Tibial nerve (tissue), 4 donors: ENCODE measurements around the gene NAE1. TPM values are rescaled to one million over a fixed set of nuclear protein-coding genes. Genes with fewer than 3 reads are reported as not detected.

ENCODE experiments used
- DNase-seq, 2 donors: peaks; one replicate each; pipeline ENCODE4 v3.0.0-alpha.2; 2019; ENCODE audit warnings: low spot score in 2 of 2
- H3K27ac ChIP-seq, 4 donors: fragments of 200-600 bp; sonication (generic) in 3 of 4; one replicate each; pipeline ENCODE4 v1.5.1; 2017 to 2019; ENCODE audit warnings: mild to moderate bottlenecking in 1 of 4
- H3K27me3 ChIP-seq, 2 donors: fragments of 200-600 bp; sonication (generic) in 1 of 2; one replicate each; pipeline versions ENCODE4 v1.5.1 to v1.6.0; 2017 to 2019
- H3K36me3 ChIP-seq, 3 donors: fragments of 200-600 bp; sonication (generic); one replicate each; pipeline ENCODE4 v1.5.1; 2018 to 2019
- H3K4me1 ChIP-seq, 4 donors: fragments of 200-600 bp; sonication (generic) in 3 of 4; one replicate each; pipeline ENCODE4 v1.5.1; 2017 to 2019
- H3K4me3 ChIP-seq, 4 donors: fragments of 200-600 bp; sonication (generic) in 3 of 4; one replicate each; pipeline ENCODE4 v1.5.1; 2017 to 2019; ENCODE audit warnings: mild to moderate bottlenecking in 1 of 4, moderate library complexity in 1 of 4
- H3K9me3 ChIP-seq, 4 donors: fragments of 200-600 bp; sonication (generic) in 3 of 4; one replicate each; pipeline ENCODE4 v1.5.1; 2017 to 2019
- CTCF ChIP-seq, 5 experiments: fragments of 200-600 bp in 3 of 5; fragments of 450-650 bp in 2 of 5; sonication (generic) in 3 of 5; IDR thresholded peaks; one replicate each; pipeline ENCODE4 v1.5.1; 2016 to 2019; ENCODE audit warnings: antibody characterized with exemption in 5 of 5, mild to moderate bottlenecking in 3 of 5, moderate library complexity in 2 of 5
- EP300 ChIP-seq, 2 donors: sonication (generic); formaldehyde crosslinking; IDR thresholded peaks; one replicate each; pipeline ENCODE4 v1.6.1; 2017; ENCODE audit warnings: antibody characterized with exemption in 2 of 2, mild to moderate bottlenecking in 1 of 2
- POLR2A ChIP-seq, 2 donors: fragments of 450-650 bp; IDR thresholded peaks; one replicate each; pipeline ENCODE4 v1.6.1; 2017; ENCODE audit warnings: antibody characterized with exemption in 2 of 2, mild to moderate bottlenecking in 2 of 2, moderate library complexity in 2 of 2
- WGBS, 2 donors: methylation state at CpG; one replicate each; pipeline ENCODE4 v1.1.5; 2018; 5-methylcytosine and 5-hydroxymethylcytosine counted together
- total RNA-seq, 4 donors: library from RNA; depleted of rRNA; stranded (reverse); fragments of >200 nt; gene quantifications; one replicate each; pipeline ENCODE4 v1.1.0, GENCODE V29; 2016

The NAE1 gene
- total RNA-seq, 4 donors from 2014 or later = 29.4 to 45.7 (median 34.6) TPM

DNA sequence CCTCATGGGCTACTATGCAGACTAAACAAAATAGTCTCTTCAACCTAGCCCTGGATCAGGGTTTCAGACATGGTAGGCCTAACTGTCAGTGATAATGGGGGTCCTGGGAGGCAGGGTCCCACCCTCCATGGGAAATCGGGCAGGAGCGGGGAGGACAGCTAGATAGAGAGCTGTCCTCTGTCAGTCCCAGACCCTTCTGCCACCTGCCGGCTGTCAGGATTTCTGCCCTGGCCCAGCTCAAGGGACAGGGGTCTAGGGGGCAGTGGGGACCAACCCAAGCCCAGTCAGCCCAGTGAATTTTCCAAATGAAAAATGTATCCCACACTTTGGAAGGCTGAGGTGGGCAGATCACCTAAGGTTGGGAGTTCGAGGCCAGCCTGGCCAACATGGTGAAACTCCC lies 18.8 kb upstream of the NAE1 start:
- TF ChIP-seq POLR2A (IDR thresholded peaks at IDR 0.05) = no peak
- no peak for TF ChIP-seq EP300 (IDR thresholded peaks at IDR 0.05)
- no peak for TF ChIP-seq CTCF (IDR thresholded peaks at IDR 0.05)
- peaks cover 0 to 9% (median 6%) of the 10 kb centered on the region in 4 donors for H3K4me1 ChIP-seq
- peaks cover 0 to 27% of the 10 kb centered on the region in 2 donors for H3K27me3 ChIP-seq
- H3K9me3 ChIP-seq = no peaks in the 10 kb centered on the region
- H3K36me3 ChIP-seq = no peaks in the 10 kb centered on the region
- no peak overlapping the region for H3K4me3 ChIP-seq
- no peak for DNase-seq
- WGBS, 2 donors = 76 to 89% methylated on average over 4 of the region's 4 CpGs
- H3K27ac ChIP-seq = no peak overlapping the region

DNA sequence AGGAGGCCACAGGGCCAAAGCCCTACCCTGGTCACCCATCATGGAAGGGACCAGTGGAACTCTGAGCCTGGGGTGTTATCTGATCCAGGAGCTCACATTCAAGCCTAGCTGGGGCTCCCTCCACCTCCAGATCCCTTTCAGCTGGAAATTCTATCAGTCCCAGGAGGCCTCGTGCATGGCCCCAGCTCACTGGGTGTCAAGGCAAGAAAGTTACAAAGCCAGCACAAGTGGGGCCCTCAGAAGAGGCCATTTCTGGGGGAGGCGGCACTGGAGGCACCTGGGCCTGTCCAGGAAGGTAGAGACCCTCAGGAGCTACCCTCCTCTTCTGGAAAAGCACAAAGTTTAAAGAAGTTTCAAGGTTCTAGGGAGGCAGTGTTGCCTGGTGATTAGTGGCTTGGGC lies 18.2 kb upstream of the NAE1 start:
- Histone ChIP-seq H3K9me3 (no peaks in the 10 kb centered on the region), H3K4me3 (no peak overlapping the region), H3K27ac (no peak overlapping the region), H3K4me1 (peaks cover 0 to 15% (median 11%) of the 10 kb centered on the region in 4 donors), H3K36me3 (no peaks in the 10 kb centered on the region), H3K27me3 (peaks cover 0 to 33% of the 10 kb centered on the region in 2 donors)
- DNase-seq = no peak
- TF ChIP-seq POLR2A (IDR thresholded peaks at IDR 0.05) (no peak), CTCF (IDR thresholded peaks at IDR 0.05) (no peak), EP300 (IDR thresholded peaks at IDR 0.05) (no peak)
- WGBS, 2 donors = 77 to 84% methylated on average over 2 of the region's 2 CpGs

- DNase-seq = no peak
- no peaks in the 10 kb centered on the region for H3K36me3 ChIP-seq
- H3K27me3 ChIP-seq = peaks cover 0 to 41% of the 10 kb centered on the region in 2 donors
- H3K27ac ChIP-seq = no peak overlapping the region
- H3K4me1 ChIP-seq = peaks cover 0 to 16% (median 13%) of the 10 kb centered on the region in 4 donors
- TF ChIP-seq POLR2A (IDR thresholded peaks at IDR 0.05) (no peak), EP300 (IDR thresholded peaks at IDR 0.05) (no peak), CTCF (IDR thresholded peaks at IDR 0.05) (no peak)
- no peak overlapping the region for H3K4me3 ChIP-seq
- WGBS, 2 donors = 61 to 63% methylated on average over 2 of the region's 2 CpGs
- H3K9me3 ChIP-seq = no peaks in the 10 kb centered on the region
Observed at GRCh38 chr16:66848172-66848571, 17.4 kb upstream of the NAE1 start.

DNA sequence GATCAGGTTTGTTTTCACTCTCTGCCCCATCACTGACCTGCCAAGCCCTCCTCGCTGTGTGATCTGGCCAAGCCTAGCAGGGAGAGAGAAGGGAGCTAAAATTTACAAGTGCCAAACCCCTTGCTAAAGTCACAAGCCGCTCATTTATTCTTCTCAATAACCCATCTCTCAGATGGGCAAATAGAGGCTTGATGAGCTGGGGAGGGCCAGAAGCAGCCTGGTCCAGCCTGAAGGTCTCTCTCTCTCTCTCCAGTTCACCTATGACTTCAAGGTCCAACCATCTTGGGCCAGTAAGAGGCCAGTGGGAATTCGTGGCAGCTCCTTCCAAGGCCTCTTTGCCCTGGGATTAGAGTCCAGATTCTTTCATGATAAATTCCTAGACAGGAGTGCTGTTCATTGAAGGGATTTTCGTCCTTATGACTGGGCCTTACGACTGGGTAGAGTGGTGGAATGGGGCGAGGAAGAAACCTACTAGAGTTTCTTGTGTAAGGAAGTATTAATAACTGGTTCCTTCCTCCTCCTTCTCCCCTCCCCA lies 16.8 kb upstream of the NAE1 start:
- TF ChIP-seq POLR2A (IDR thresholded peaks at IDR 0.05) (no peak), EP300 (IDR thresholded peaks at IDR 0.05) (no peak), CTCF (IDR thresholded peaks at IDR 0.05) (no peak)
- Histone ChIP-seq H3K4me3 (no peak overlapping the region), H3K27me3 (peaks cover 0 to 42% of the 10 kb centered on the region in 2 donors), H3K4me1 (peaks cover 0 to 16% (median 13%) of the 10 kb centered on the region in 4 donors), H3K36me3 (no peaks in the 10 kb centered on the region), H3K27ac (no peak overlapping the region), H3K9me3 (no peaks in the 10 kb centered on the region)
- DNase-seq = no peak
- 69 to 82% methylated on average over 6 of the region's 6 CpGs for WGBS, 2 donors

DNA sequence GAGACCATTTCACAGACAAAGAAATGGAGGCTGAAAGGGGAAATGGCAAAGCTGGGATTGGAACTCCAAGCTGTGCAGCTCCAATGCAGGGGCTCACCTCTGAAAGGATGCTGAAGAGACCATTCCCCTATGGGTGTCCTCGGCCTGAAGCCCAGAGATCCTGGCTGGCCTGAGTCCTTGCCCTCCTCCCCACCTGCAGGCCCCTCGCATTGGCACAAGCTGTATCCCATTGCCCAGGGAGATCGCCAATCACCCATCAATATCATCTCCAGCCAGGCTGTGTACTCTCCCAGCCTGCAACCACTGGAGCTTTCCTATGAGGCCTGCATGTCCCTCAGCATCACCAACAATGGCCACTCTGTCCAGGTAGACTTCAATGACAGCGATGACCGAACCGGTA lies 16.1 kb upstream of the NAE1 start:
- TF ChIP-seq EP300 (IDR thresholded peaks at IDR 0.05) (no peak), CTCF (IDR thresholded peaks at IDR 0.05) (no peak)
- DNase-seq = no peak
- H3K4me3 ChIP-seq = no peak overlapping the region
- H3K27ac ChIP-seq = no peak overlapping the region
- H3K36me3 ChIP-seq = no peaks in the 10 kb centered on the region
- H3K4me1 ChIP-seq = peaks cover 0 to 16% (median 13%) of the 10 kb centered on the region in 4 donors
- no peaks in the 10 kb centered on the region for H3K9me3 ChIP-seq
- 92 to 95% methylated on average over 6 of the region's 6 CpGs for WGBS, 2 donors
- peaks cover 0 to 42% of the 10 kb centered on the region in 2 donors for H3K27me3 ChIP-seq
